ENCODE measurements around the gene DIS3L2. TPM values are rescaled to one million over a fixed set of nuclear protein-coding genes. Genes with fewer than 3 reads are reported as not detected.
A peak's percentile ranks its signal among the peaks of the same experiment; 100 is the strongest.
"Not testable (repeated sequence)": the region's sequence is repeated elsewhere in the genome, so short reads cannot be mapped to it uniquely, and the experiment has no call there.

The DIS3L2 gene
- total RNA-seq, 1 experiment from 2014 or later, result 21.5 TPM

GRCh38 chr2:232343821-232344220, 382.3 kb downstream of the DIS3L2 start:
- in situ Hi-C loops (cut with HindIII; ENCODE audit: low pct_unique_long_range_greater_than_20kb, low sequenced_read_pairs), result no loop called here
- no peak for DNase-seq (ENCODE audit: low read depth, low spot score)

- in situ Hi-C loops (cut with HindIII; ENCODE audit: low pct_unique_long_range_greater_than_20kb, low sequenced_read_pairs), result no loop called here
- DNase-seq (ENCODE audit: low read depth, low spot score), result no peak
These were observed 383.7 kb downstream of the DIS3L2 start for GRCh38 chr2:232345251-232345650.

- in situ Hi-C loops (cut with HindIII; ENCODE audit: low pct_unique_long_range_greater_than_20kb, low sequenced_read_pairs), result no loop called here
- no peak for DNase-seq (ENCODE audit: low read depth, low spot score)
These were observed 385.9 kb downstream of the DIS3L2 start for GRCh38 chr2:232347369-232347768.

GRCh38 chr2:232348936-232349335, 387.4 kb downstream of the DIS3L2 start:
- DNase-seq (ENCODE audit: low read depth, low spot score), result no peak
- in situ Hi-C loops (cut with HindIII; ENCODE audit: low pct_unique_long_range_greater_than_20kb, low sequenced_read_pairs), result no loop called here

- DNase-seq (ENCODE audit: low read depth, low spot score), result no peak
- in situ Hi-C loops (cut with HindIII; ENCODE audit: low pct_unique_long_range_greater_than_20kb, low sequenced_read_pairs), result no loop called here
These were observed 388.0 kb downstream of the DIS3L2 start for GRCh38 chr2:232349546-232349945.

- no peak for DNase-seq (ENCODE audit: low read depth, low spot score)
- in situ Hi-C loops (cut with HindIII; ENCODE audit: low pct_unique_long_range_greater_than_20kb, low sequenced_read_pairs), result no loop called here
These were observed 388.6 kb downstream of the DIS3L2 start for GRCh38 chr2:232349946-232350635.

GRCh38 chr2:232350804-232351685, 389.5 kb downstream of the DIS3L2 start:
- in situ Hi-C loops (cut with HindIII; ENCODE audit: low pct_unique_long_range_greater_than_20kb, low sequenced_read_pairs), result no loop called here
- no peak for DNase-seq (ENCODE audit: low read depth, low spot score)

- in situ Hi-C loops (cut with HindIII; ENCODE audit: low pct_unique_long_range_greater_than_20kb, low sequenced_read_pairs), result no loop called here
- DNase-seq (ENCODE audit: low read depth, low spot score), result no peak
These were observed 390.4 kb downstream of the DIS3L2 start for GRCh38 chr2:232351686-232352510.

GRCh38 chr2:232352511-232353091, 391.1 kb downstream of the DIS3L2 start:
- no peak for DNase-seq (ENCODE audit: low read depth, low spot score)
- in situ Hi-C loops (cut with HindIII; ENCODE audit: low pct_unique_long_range_greater_than_20kb, low sequenced_read_pairs), result no loop called here

GRCh38 chr2:232353096-232353495, 391.6 kb downstream of the DIS3L2 start:
- in situ Hi-C loops (cut with HindIII; ENCODE audit: low pct_unique_long_range_greater_than_20kb, low sequenced_read_pairs), result no loop called here
- DNase-seq (ENCODE audit: low read depth, low spot score), result no peak

GRCh38 chr2:232353660-232354059, 392.1 kb downstream of the DIS3L2 start:
- in situ Hi-C loops (cut with HindIII; ENCODE audit: low pct_unique_long_range_greater_than_20kb, low sequenced_read_pairs), result no loop called here
- DNase-seq (ENCODE audit: low read depth, low spot score), result no peak

- in situ Hi-C loops (cut with HindIII; ENCODE audit: low pct_unique_long_range_greater_than_20kb, low sequenced_read_pairs), result no loop called here
- DNase-seq (ENCODE audit: low read depth, low spot score), result no peak
These were observed 392.6 kb downstream of the DIS3L2 start for GRCh38 chr2:232354069-232354468.

GRCh38 chr2:232361646-232362045, 400.1 kb downstream of the DIS3L2 start:
- in situ Hi-C loops (cut with HindIII; ENCODE audit: low pct_unique_long_range_greater_than_20kb, low sequenced_read_pairs), result no loop called here
- DNase-seq (ENCODE audit: low read depth, low spot score), result peak; percentile 33

GRCh38 chr2:232362174-232362900, 400.8 kb downstream of the DIS3L2 start:
- in situ Hi-C loops (cut with HindIII; ENCODE audit: low pct_unique_long_range_greater_than_20kb, low sequenced_read_pairs), result no loop called here
- no peak for DNase-seq (ENCODE audit: low read depth, low spot score)

- DNase-seq (ENCODE audit: low read depth, low spot score); in situ Hi-C loops (cut with HindIII; ENCODE audit: low pct_unique_long_range_greater_than_20kb, low sequenced_read_pairs): not testable (repeated sequence)
These were observed 401.7 kb downstream of the DIS3L2 start for GRCh38 chr2:232363064-232363783.

- in situ Hi-C loops (cut with HindIII; ENCODE audit: low pct_unique_long_range_greater_than_20kb, low sequenced_read_pairs), result no loop called here
- DNase-seq (ENCODE audit: low read depth, low spot score), result no peak
These were observed 402.5 kb downstream of the DIS3L2 start for GRCh38 chr2:232363784-232364615.
